HFFc6 (cell line): ENCODE data around the gene SEC14L2. TPM values are rescaled to one million over a fixed set of nuclear protein-coding genes. Genes with fewer than 3 reads are reported as not detected.

Experiments
- DNase-seq: peaks from one replicate; pipeline ENCODE4 v3.0.0-alpha.2; 2018
- H3K27ac Mint-ChIP-seq: 2 replicates; pipeline ENCODE4 v1.8.0; 2020; ENCODE audit warnings: mild to moderate bottlenecking, mixed read lengths
- H3K27me3 Mint-ChIP-seq: 2 replicates; pipeline ENCODE4 v1.8.0; 2021; ENCODE audit warnings: mild to moderate bottlenecking, moderate library complexity, mixed read lengths; ENCODE audit not compliant: insufficient read depth
- H3K36me3 Mint-ChIP-seq: 2 replicates; pipeline ENCODE4 v1.8.0; 2021; ENCODE audit warnings: low read depth, mixed read lengths
- H3K4me1 Mint-ChIP-seq: 2 replicates; pipeline ENCODE4 v1.8.0; 2020; ENCODE audit warnings: low read depth, mixed read lengths
- H3K4me3 Mint-ChIP-seq: 2 replicates; pipeline ENCODE4 v1.8.0; 2020; ENCODE audit warnings: mild to moderate bottlenecking, moderate library complexity, mixed read lengths
- H3K9me3 Mint-ChIP-seq: 2 replicates; pipeline ENCODE4 v1.8.0; 2020; ENCODE audit warnings: mild to moderate bottlenecking, mixed read lengths
- CTCF ChIP-seq: fragments of 200-600 bp; sonication (generic); IDR thresholded peaks from 2 replicates; pipeline ENCODE4 v1.5.0; 2021; ENCODE audit warnings: antibody characterized with exemption, mild to moderate bottlenecking
- total RNA-seq, 6 experiments: library from RNA; stranded (reverse); fragmentation: NEBNext Ultra II Directional; extraction: Animal tissue kit (Norgen Biotek cat#: 25700); gene quantifications; 2 replicates in 1 of 6; 3 replicates in 5 of 6; pipeline ENCODE4 v1.2.3, GENCODE V29; 2021

The SEC14L2 gene
- total RNA-seq, 6 experiments from 2014 or later: 18.4 to 24.0 (median 22.8) TPM

- Mint-ChIP-seq H3K4me1 (peaks cover 67% of the 10 kb centered on the region), H3K27me3 (peaks cover 3% of the 10 kb centered on the region), H3K27ac (peak overlapping the region; percentile 94), H3K9me3 (no peaks in the 10 kb centered on the region), H3K36me3 (peaks cover 20% of the 10 kb centered on the region), H3K4me3 (peak overlapping the region; percentile 96)
- no peak for TF ChIP-seq CTCF
- DNase-seq: peak; percentile 99
These were observed 27.2 kb downstream of the SEC14L2 start for GRCh38 chr22:30423959-30424533.

GRCh38 chr22:30424534-30425326 lies 27.9 kb downstream of the SEC14L2 start:
- peaks cover 15% of the 10 kb centered on the region for H3K36me3 Mint-ChIP-seq
- H3K4me3 Mint-ChIP-seq: peak overlapping the region; percentile 96
- TF ChIP-seq CTCF: peak; percentile 45
- peaks cover 3% of the 10 kb centered on the region for H3K27me3 Mint-ChIP-seq
- peak overlapping the region; percentile 94 for H3K27ac Mint-ChIP-seq
- DNase-seq: peak; percentile 24
- no peaks in the 10 kb centered on the region for H3K9me3 Mint-ChIP-seq
- peaks cover 60% of the 10 kb centered on the region for H3K4me1 Mint-ChIP-seq

GRCh38 chr22:30425327-30425615 lies 28.5 kb downstream of the SEC14L2 start:
- no peak for TF ChIP-seq CTCF
- H3K27me3 Mint-ChIP-seq: peaks cover 3% of the 10 kb centered on the region
- peak overlapping the region; percentile 94 for H3K27ac Mint-ChIP-seq
- peak overlapping the region; percentile 96 for H3K4me3 Mint-ChIP-seq
- peaks cover 11% of the 10 kb centered on the region for H3K36me3 Mint-ChIP-seq
- no peaks in the 10 kb centered on the region for H3K9me3 Mint-ChIP-seq
- no peak for DNase-seq
- peaks cover 54% of the 10 kb centered on the region for H3K4me1 Mint-ChIP-seq

GRCh38 chr22:30425616-30426387 lies 29.0 kb downstream of the SEC14L2 start, which contains the start of gene MTFP1:
TSS of gene MTFP1 (plus strand) at chr22:30425768. CDS start at chr22:30425880, 112 bp downstream.
- H3K36me3 Mint-ChIP-seq: peaks cover 10% of the 10 kb centered on the region; the same call in 1 of the 2 replicates
- no peak; the same call in 1 of the 2 replicates for TF ChIP-seq CTCF

GRCh38 chr22:30426388-30427353 lies 29.9 kb downstream of the SEC14L2 start:
- DNase-seq: peak; percentile 62

More at GRCh38 chr22:30425616-30426387, 29.0 kb downstream of the SEC14L2 start, which contains the start of gene MTFP1:
- Mint-ChIP-seq H3K4me3 (peak within 1 kb of the TSS; percentile 96), H3K9me3 (no peaks in the 10 kb centered on the region), H3K27ac (peak within 1 kb of the TSS; percentile 94), H3K4me1 (peaks cover 49% of the 10 kb centered on the region), H3K27me3 (peaks cover 3% of the 10 kb centered on the region)
- DNase-seq: peak; percentile 27

More at GRCh38 chr22:30426388-30427353, 29.9 kb downstream of the SEC14L2 start:
- peak overlapping the region; percentile 94 for H3K27ac Mint-ChIP-seq
- H3K36me3 Mint-ChIP-seq: peaks cover 10% of the 10 kb centered on the region; the same call in 1 of the 2 replicates
- no peaks in the 10 kb centered on the region for H3K9me3 Mint-ChIP-seq
- peaks cover 40% of the 10 kb centered on the region for H3K4me1 Mint-ChIP-seq
- peak; percentile 84 for TF ChIP-seq CTCF
- peak overlapping the region; percentile 96 for H3K4me3 Mint-ChIP-seq
- peaks cover 3% of the 10 kb centered on the region for H3K27me3 Mint-ChIP-seq
